H1 (cell line): ENCODE data around the gene CACNA2D1. TPM values are rescaled to one million over a fixed set of nuclear protein-coding genes. Genes with fewer than 3 reads are reported as not detected.

Experiments
- CTCF ChIA-PET: fragments of 300-600 bp; sonication (Branson Sonifier 250); formaldehyde crosslinking; loops from one replicate; lab custom pipeline; 2021; ENCODE audit not compliant: partially characterized antibody; lab: Charles Lee
- POLR2A ChIA-PET: fragments of 300-600 bp; sonication (Branson Sonifier 250); formaldehyde crosslinking; loops from one replicate; lab custom pipeline; 2021; ENCODE audit warnings: inconsistent platforms; ENCODE audit not compliant: partially characterized antibody; lab: Charles Lee
- DNase-seq, 2 experiments: peaks; one replicate each; pipeline versions ENCODE4 v3.0.0 to v3.0.0-alpha.2; 2010 to 2022; ENCODE audit warnings: low spot score in 2 of 2, low read depth in 1 of 2, mixed read lengths in 1 of 2
- FAIRE-seq: peaks from 2 replicates; lab custom pipeline; 2011; peaks lifted over from hg19 to GRCh38; lab: Jason Lieb, UNC
- H2AFZ ChIP-seq: 2 replicates; pipeline ENCODE4 v1.8.1; 2012; ENCODE audit warnings: low read length, inconsistent platforms
- H2AK5ac ChIP-seq: 2 replicates; pipeline ENCODE4 v1.6.1; 2013; ENCODE audit warnings: low read depth, low read length
- H2BK120ac ChIP-seq: replicated peaks from 2 replicates; pipeline ENCODE3; 2013; ENCODE audit warnings: low read depth, low read length, inconsistent platforms
- H2BK12ac ChIP-seq: 2 replicates; pipeline ENCODE4 v1.6.1; 2013; ENCODE audit warnings: low read depth, low read length
- H2BK15ac ChIP-seq: 2 replicates; pipeline ENCODE4 v1.6.1; 2013; ENCODE audit warnings: low read length
- H2BK20ac ChIP-seq: 2 replicates; pipeline ENCODE4 v1.6.1; 2013; ENCODE audit warnings: low read length
- H2BK5ac ChIP-seq: 2 replicates; pipeline ENCODE4 v1.6.1; 2013; ENCODE audit warnings: low read depth, low read length
- H3K14ac ChIP-seq: 2 replicates; pipeline ENCODE4 v1.6.1; 2013; ENCODE audit warnings: inconsistent platforms; ENCODE audit not compliant: insufficient read length
- H3K18ac ChIP-seq: 2 replicates; pipeline ENCODE4 v1.6.1; 2013; ENCODE audit warnings: low read length; ENCODE audit errors: extremely low read depth
- H3K23ac ChIP-seq: 2 replicates; pipeline ENCODE4 v1.6.1; 2013; ENCODE audit warnings: inconsistent platforms; ENCODE audit not compliant: insufficient read length
- H3K23me2 ChIP-seq: 2 replicates; pipeline ENCODE4 v1.6.1; 2013; ENCODE audit warnings: low read depth, low read length
- H3K27ac ChIP-seq: 2 replicates; pipeline ENCODE4 v1.6.1; 2011; ENCODE audit warnings: low read depth, low read length, inconsistent platforms
- H3K27me3 ChIP-seq, 4 experiments: replicated peaks in 1 of 4; 1 replicate in 1 of 4; 2 replicates in 3 of 4; pipeline versions ENCODE4 v1.6.1 to v1.8.1; 2011 to 2013; ENCODE audit warnings: low read length in 3 of 4, mild to moderate bottlenecking in 3 of 4, inconsistent platforms in 2 of 4, mixed read lengths in 2 of 4, moderate library complexity in 1 of 4; ENCODE audit not compliant: control insufficient read depth in 3 of 4, insufficient read depth in 3 of 4; ENCODE audit errors: extremely low read depth in 1 of 4
- H3K36me3 ChIP-seq, 4 experiments: 2 replicates each; pipeline versions ENCODE4 v1.6.1 to v1.8.1; 2011 to 2013; ENCODE audit warnings: mild to moderate bottlenecking in 4 of 4, low read length in 3 of 4, moderate library complexity in 2 of 4, control low read depth in 1 of 4, inconsistent platforms in 1 of 4; ENCODE audit not compliant: insufficient read depth in 4 of 4, control insufficient read depth in 2 of 4
- H3K4ac ChIP-seq: replicated peaks from 2 replicates; pipeline ENCODE3; 2013; ENCODE audit warnings: low read length, low read depth, mixed read lengths, inconsistent platforms; ENCODE audit not compliant: insufficient read length
- H3K4me1 ChIP-seq, 4 experiments: replicated peaks in 1 of 4; 1 replicate in 1 of 4; 2 replicates in 3 of 4; pipeline versions ENCODE4 v1.6.1 to v1.8.1; 2011 to 2013; ENCODE audit warnings: low read length in 3 of 4, inconsistent platforms in 2 of 4, mixed read lengths in 1 of 4; ENCODE audit not compliant: insufficient read depth in 4 of 4, control insufficient read depth in 3 of 4
- H3K4me2 ChIP-seq, 2 experiments: 2 replicates each; pipeline versions ENCODE4 v1.6.1 to v1.8.1; 2011 to 2013; ENCODE audit warnings: low read depth in 2 of 2, low read length in 2 of 2, control low read depth in 1 of 2, inconsistent platforms in 1 of 2, mild to moderate bottlenecking in 1 of 2; ENCODE audit not compliant: insufficient read depth in 1 of 2
- H3K4me3 ChIP-seq, 4 experiments: fragments of 200-600, 300-600 bp in 1 of 4; sonication (generic), shearing (Covaris generic), sonication (Bioruptor Twin) in 1 of 4; 2 replicates each; pipeline versions ENCODE4 v1.5.1 to v1.8.1; 2011 to 2016; ENCODE audit warnings: low read length in 4 of 4, low read depth in 3 of 4, control low read depth in 2 of 4, inconsistent platforms in 2 of 4, mild to moderate bottlenecking in 2 of 4, mixed read lengths in 1 of 4, moderate library complexity in 1 of 4; ENCODE audit not compliant: insufficient read depth in 2 of 4; ENCODE audit errors: extremely low read depth in 1 of 4
- H3K56ac ChIP-seq: replicated peaks from 2 replicates; pipeline ENCODE3; 2013; ENCODE audit warnings: low read depth, mild to moderate bottlenecking, mixed read lengths, low read length, inconsistent platforms; ENCODE audit not compliant: insufficient read length
- H3K79me1 ChIP-seq: 2 replicates; pipeline ENCODE4 v1.6.1; 2013; ENCODE audit warnings: low read depth, low read length, control low read depth
- H3K79me2 ChIP-seq, 2 experiments: 2 replicates each; pipeline versions ENCODE4 v1.6.1 to v1.8.1; 2012 to 2013; ENCODE audit warnings: low read length in 2 of 2, mild to moderate bottlenecking in 2 of 2, inconsistent platforms in 1 of 2; ENCODE audit not compliant: insufficient read depth in 2 of 2, control insufficient read depth in 1 of 2
- H3K9ac ChIP-seq, 4 experiments: replicated peaks in 1 of 4; 1 replicate in 1 of 4; 2 replicates in 3 of 4; pipeline versions ENCODE4 v1.6.1 to v1.8.1; 2011 to 2013; ENCODE audit warnings: low read depth in 3 of 4, low read length in 3 of 4, control low read depth in 2 of 4, mild to moderate bottlenecking in 2 of 4, moderate library complexity in 2 of 4, inconsistent platforms in 1 of 4; ENCODE audit errors: extremely low read depth in 1 of 4
- H3K9me3 ChIP-seq, 2 experiments: 2 replicates each; pipeline versions ENCODE4 v1.6.1 to v1.8.1; 2012 to 2013; ENCODE audit warnings: mild to moderate bottlenecking in 2 of 2, moderate library complexity in 2 of 2, control low read depth in 1 of 2, inconsistent platforms in 1 of 2, low read depth in 1 of 2, low read length in 1 of 2, mixed read lengths in 1 of 2; ENCODE audit not compliant: insufficient read depth in 2 of 2
- H4K20me1 ChIP-seq, 2 experiments: replicated peaks in 1 of 2; 2 replicates each; pipeline versions ENCODE3 to v1.8.1; 2011 to 2013; ENCODE audit warnings: inconsistent platforms in 2 of 2, low read length in 2 of 2, mild to moderate bottlenecking in 1 of 2; ENCODE audit not compliant: insufficient read depth in 2 of 2, control insufficient read depth in 1 of 2
- H4K5ac ChIP-seq: 2 replicates; pipeline ENCODE4 v1.6.1; 2013; ENCODE audit warnings: low read length, low read depth, mixed read lengths, inconsistent platforms; ENCODE audit not compliant: insufficient read length
- H4K8ac ChIP-seq: 2 replicates; pipeline ENCODE4 v1.8.0; 2013; ENCODE audit warnings: mild to moderate bottlenecking, moderate library complexity, low read length, inconsistent platforms; ENCODE audit not compliant: insufficient read depth; ENCODE audit errors: extremely low read depth
- H4K91ac ChIP-seq: replicated peaks from 2 replicates; pipeline ENCODE3; 2013; ENCODE audit warnings: low read length, mixed read lengths, inconsistent platforms; ENCODE audit not compliant: insufficient read length
- ATF3 ChIP-seq: IDR thresholded peaks from 2 replicates; pipeline ENCODE4 v1.6.1; 2011; ENCODE audit warnings: low read depth, mild to moderate bottlenecking, low read length; ENCODE audit not compliant: insufficient read depth
- BRCA1 ChIP-seq: IDR thresholded peaks from 2 replicates; pipeline ENCODE4 v1.6.1; 2012; ENCODE audit warnings: low read depth, low read length, improper control_type of control experiment
- CBX5 ChIP-seq: fragments of 300-800, 300-1000 bp; sonication (generic); IDR thresholded peaks from 2 replicates; pipeline ENCODE4 v1.7.1; 2016; ENCODE audit warnings: antibody characterized with exemption, low read length, low read depth
- FOSL1 ChIP-seq: IDR thresholded peaks from 2 replicates; pipeline ENCODE4 v1.6.1; 2011; ENCODE audit warnings: mild to moderate bottlenecking, low read depth, low read length, moderate library complexity; ENCODE audit not compliant: insufficient read depth
- HDAC6 ChIP-seq: IDR thresholded peaks from one replicate; pipeline ENCODE4 v1.7.1; 2012; ENCODE audit warnings: low read depth, mild to moderate bottlenecking, inconsistent platforms, low read length, moderate library complexity
- MAX ChIP-seq: IDR thresholded peaks from 2 replicates; pipeline ENCODE4 v1.6.1; 2012; ENCODE audit warnings: inconsistent platforms
- POLR2AphosphoS5 ChIP-seq: IDR thresholded peaks from 2 replicates; pipeline ENCODE4 v1.6.1; 2011; ENCODE audit warnings: low read depth, low read length
- RBBP5 ChIP-seq: IDR thresholded peaks from 2 replicates; pipeline ENCODE4 v1.7.1; 2012; ENCODE audit warnings: low read depth, mild to moderate bottlenecking, inconsistent platforms, low read length, moderate library complexity, borderline replicate concordance
- SAP30 ChIP-seq: fragments of 300-600 bp; sonication (generic); IDR thresholded peaks from 2 replicates; pipeline ENCODE4 v1.7.1; 2012; ENCODE audit warnings: low read length, moderate library complexity, mild to moderate bottlenecking, inconsistent platforms; ENCODE audit not compliant: insufficient read depth, insufficient replicate concordance
- SRF ChIP-seq: IDR thresholded peaks from 2 replicates; pipeline ENCODE4 v1.6.1; 2011; ENCODE audit warnings: mild to moderate bottlenecking, low read depth, low read length, moderate library complexity
- SUZ12 ChIP-seq: fragments of 200-600 bp; sonication (generic); IDR thresholded peaks from 2 replicates; pipeline ENCODE4 v1.6.1; 2012; ENCODE audit warnings: mild to moderate bottlenecking, inconsistent platforms, low read length, moderate library complexity, mixed read lengths
- ZNF274 ChIP-seq: IDR thresholded peaks from 2 replicates; pipeline ENCODE4 v1.7.0; 2012; ENCODE audit warnings: low read length, borderline replicate concordance; ENCODE audit errors: extremely low read depth
- WGBS, 2 experiments: shearing (Covaris generic) in 1 of 2; methylation state at CpG; one replicate each; pipeline versions ENCODE4 v1.1.6 to v1.1.7; 2013 to 2015; ENCODE audit warnings: low lambda C conversion rate in 2 of 2, mixed read lengths in 2 of 2, inconsistent platforms in 1 of 2, low coverage in 1 of 2, missing lambda C conversion rate in 1 of 2; ENCODE audit not compliant: insufficient replicate concordance in 2 of 2, insufficient coverage in 1 of 2, insufficient read length in 1 of 2; ENCODE audit errors: extremely low coverage in 1 of 2, missing lambda C conversion rate in 1 of 2; 5-methylcytosine and 5-hydroxymethylcytosine counted together
- polyA plus RNA-seq, 7 experiments: library from polyadenylated mRNA; depleted of rRNA in 3 of 7; stranded (reverse) in 5 of 7; unstranded in 2 of 7; fragments of >200 nt in 5 of 7; fragments of 200-250 nt in 2 of 7; gene quantifications; 1 replicate in 5 of 7; 2 replicates in 1 of 7; 4 replicates in 1 of 7; pipeline versions ENCODE4 v1.2.1 to v1.2.3, GENCODE V29; 2011 to 2013; ENCODE audit warnings: missing spikeins in 2 of 7, mixed read lengths in 2 of 7
- total RNA-seq: library from RNA; stranded (reverse); fragmentation: NEBNext Ultra II Directional; extraction: Animal tissue kit (Norgen Biotek cat#: 25700); gene quantifications from 2 replicates; pipeline ENCODE4 v1.2.1, GENCODE V29; 2021

Gene CACNA2D1
- total and polyA plus RNA-seq, 2 of the 8 experiments (the other 6 are each of a cell fraction or from before 2014, with no cell fraction given) = 4.3 to 27.3 TPM

GRCh38 chr7:82224529-82224928, 219.0 kb downstream of the CACNA2D1 start:
- no peak for DNase-seq
- Histone ChIP-seq H3K14ac (no peak overlapping the region), H2AK5ac (no peak overlapping the region), H2BK12ac (no peak overlapping the region), H3K4me1 (no peaks in the 10 kb centered on the region), H3K4me3 (no peak overlapping the region), H3K27me3 (no peaks in the 10 kb centered on the region), H2BK15ac (no peak overlapping the region), H4K91ac (no peak overlapping the region), H2BK120ac (no peak overlapping the region), H2BK5ac (no peak overlapping the region), H3K36me3 (no peaks in the 10 kb centered on the region), H3K4ac (no peak overlapping the region), H2AFZ (no peak overlapping the region), H3K4me2 (no peak overlapping the region), H4K20me1 (peaks cover 0 to 2% of the 10 kb centered on the region in 2 experiments), H4K8ac (no peak overlapping the region), H3K79me2 (no peaks in the 10 kb centered on the region), H3K27ac (no peak overlapping the region), H3K18ac (no peak overlapping the region), H3K23ac (no peak overlapping the region), H2BK20ac (no peak overlapping the region), H4K5ac (no peak overlapping the region), H3K56ac (no peak overlapping the region), H3K9ac (no peak overlapping the region), H3K23me2 (no peaks in the 10 kb centered on the region), H3K9me3 (no peaks in the 10 kb centered on the region), H3K79me1 (no peaks in the 10 kb centered on the region)
- FAIRE-seq = no peak
- ChIA-PET POLR2A (no interaction called here), CTCF (interaction anchor here (0.6 to 1.5 kb wide), 2 partner anchors 10 to 1766 kb away, joined by 3 read pairs; no protein-coding TSS in a partner anchor)
- WGBS, 2 experiments = 93% methylated on average over 6 of the region's 6 CpGs; no CpG with 5 or more reads in 1 of the 2 experiments
- TF ChIP-seq SAP30 (no peak), MAX (no peak), POLR2AphosphoS5 (no peak), FOSL1 (no peak), SUZ12 (no peak), SRF (no peak), ZNF274 (no peak), BRCA1 (no peak), RBBP5 (no peak), ATF3 (no peak), HDAC6 (no peak), CBX5 (no peak)
